Thymus (tissue), 11 donors: Measurements from ENCODE around the gene CELF5. TPM values are rescaled to one million over a fixed set of nuclear protein-coding genes. Genes with fewer than 3 reads are reported as not detected.

ENCODE experiments used
- DNase-seq, 9 donors: peaks; one replicate each; pipeline ENCODE4 v3.0.0-alpha.2; 2013; ENCODE audit warnings: low spot score in 9 of 9, low read depth in 6 of 9, missing footprints in 1 of 9
- H3K27ac ChIP-seq, 2 donors: one replicate each; pipeline ENCODE4 v1.5.1; 2013; ENCODE audit warnings: control low read depth in 1 of 2, low read depth in 1 of 2, low read length in 1 of 2, mild to moderate bottlenecking in 1 of 2, moderate library complexity in 1 of 2
- H3K27me3 ChIP-seq, 2 donors: one replicate each; pipeline ENCODE4 v1.5.1; 2013; ENCODE audit warnings: low read length in 1 of 2; ENCODE audit not compliant: control insufficient read depth in 2 of 2, insufficient read depth in 1 of 2
- H3K36me3 ChIP-seq, 2 donors: one replicate each; pipeline ENCODE4 v1.5.1; 2013; ENCODE audit warnings: low read length in 1 of 2, mild to moderate bottlenecking in 1 of 2, moderate library complexity in 1 of 2; ENCODE audit not compliant: control insufficient read depth in 2 of 2, insufficient read depth in 2 of 2
- H3K4me1 ChIP-seq, 2 donors: one replicate each; pipeline ENCODE4 v1.5.1; 2013; ENCODE audit warnings: low read length in 2 of 2; ENCODE audit not compliant: control insufficient read depth in 2 of 2, insufficient read depth in 2 of 2
- H3K4me3 ChIP-seq, 2 donors: one replicate each; pipeline ENCODE4 v1.5.1; 2013; ENCODE audit warnings: low read length in 2 of 2, control low read depth in 1 of 2, mild to moderate bottlenecking in 1 of 2
- H3K9me3 ChIP-seq, 2 donors: one replicate each; pipeline ENCODE4 v1.5.1; 2013; ENCODE audit warnings: low read length in 1 of 2, mild to moderate bottlenecking in 1 of 2; ENCODE audit not compliant: control insufficient read depth in 2 of 2, insufficient read depth in 1 of 2
- WGBS: extraction: QIAGEN DNeasy Blood & Tissue Kit; methylation state at CpG from one replicate; pipeline ENCODE4 v1.1.7; 2013; 5-methylcytosine and 5-hydroxymethylcytosine counted together
- polyA plus RNA-seq: library from polyadenylated mRNA; stranded (reverse); fragments of 200-250 nt; gene quantifications from one replicate; pipeline ENCODE4 v1.2.3, GENCODE V29; 2013
- total RNA-seq: library from RNA; stranded (reverse); fragments of 120-200 nt; gene quantifications from one replicate; pipeline ENCODE4 v1.2.4, GENCODE V29; 2013
- donor health status: healthy.

Gene CELF5
- total and polyA plus RNA-seq, 2 donors: 0.28 to 1.4 TPM

DNA sequence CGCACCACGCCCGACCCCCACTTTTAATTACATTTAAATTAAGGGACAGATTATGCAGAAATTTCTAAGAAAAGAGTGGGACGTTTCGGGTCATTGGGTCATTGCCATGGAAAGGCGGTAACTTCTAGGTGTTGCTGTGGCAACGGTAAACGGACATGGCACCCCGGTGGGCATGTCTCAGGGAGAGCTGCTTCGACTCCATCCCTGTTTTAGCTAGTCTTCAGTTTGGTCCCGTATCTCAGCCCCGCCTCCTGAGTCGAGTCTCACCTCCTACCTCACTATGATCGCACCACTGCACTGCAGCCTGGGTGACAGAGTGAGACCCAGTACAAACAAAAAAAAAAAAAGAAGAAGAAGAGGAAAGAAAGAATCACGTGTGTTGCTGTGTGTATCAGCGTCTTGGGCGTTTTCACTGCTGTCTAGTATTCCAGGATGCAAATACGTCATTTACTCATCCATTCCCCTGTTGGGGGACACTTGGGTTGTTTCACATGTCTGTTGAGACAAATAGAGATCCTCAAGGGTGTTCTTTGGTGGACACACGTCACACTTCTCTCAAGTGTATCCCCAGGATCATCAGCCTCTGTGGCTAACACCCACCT lies 41.7 kb downstream of the CELF5 start:
- Histone ChIP-seq H3K27me3 (peaks cover 17 to 38% of the 10 kb centered on the region in 2 donors), H3K4me1 (no peaks in the 10 kb centered on the region), H3K36me3 (no peaks in the 10 kb centered on the region), H3K4me3 (no peak overlapping the region), H3K9me3 (no peaks in the 10 kb centered on the region), H3K27ac (no peak overlapping the region)
- 92% methylated on average over 19 of the region's 19 CpGs for WGBS
- no peak for DNase-seq

DNA sequence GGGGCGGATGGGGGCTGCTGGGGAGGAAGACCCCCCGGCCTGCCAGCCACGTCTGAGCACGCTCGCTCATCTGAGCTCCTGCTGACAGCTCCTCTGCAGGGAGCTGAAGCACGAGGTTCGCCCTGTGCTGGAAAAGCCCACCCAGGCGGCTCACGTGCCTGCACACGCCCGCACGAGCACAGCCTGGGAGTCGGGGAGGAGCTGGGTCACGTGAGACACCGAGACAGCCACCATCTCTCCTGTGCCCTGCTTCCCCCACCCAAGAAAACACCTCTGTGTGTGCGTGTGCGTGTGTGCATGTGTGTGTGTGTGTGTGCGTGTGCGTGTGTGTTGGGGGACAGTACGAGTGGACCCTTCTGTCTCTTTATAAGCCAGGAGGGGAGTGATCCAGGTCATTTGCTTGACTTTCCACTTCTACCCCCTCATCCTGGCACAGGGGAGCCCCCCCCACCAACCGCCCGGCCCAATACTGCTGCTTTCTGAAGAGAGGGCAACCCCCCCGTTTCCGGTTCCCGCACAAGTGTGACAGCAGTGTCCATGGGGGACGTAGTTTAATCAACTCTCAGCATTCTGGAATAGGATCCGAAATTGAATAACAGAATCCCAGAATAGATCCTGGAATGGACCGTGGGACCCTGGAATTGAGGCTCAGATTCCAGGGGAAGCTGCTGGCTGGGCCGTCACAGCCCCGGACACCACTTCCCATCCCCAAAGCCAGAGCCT lies 42.5 kb downstream of the CELF5 start:
- Histone ChIP-seq H3K27me3 (peaks cover 25 to 46% of the 10 kb centered on the region in 2 donors), H3K4me3 (no peak overlapping the region), H3K9me3 (no peaks in the 10 kb centered on the region), H3K36me3 (no peaks in the 10 kb centered on the region), H3K4me1 (no peaks in the 10 kb centered on the region), H3K27ac (no peak overlapping the region)
- WGBS: 69% methylated on average over 30 of the region's 30 CpGs
- DNase-seq: no peak

DNA sequence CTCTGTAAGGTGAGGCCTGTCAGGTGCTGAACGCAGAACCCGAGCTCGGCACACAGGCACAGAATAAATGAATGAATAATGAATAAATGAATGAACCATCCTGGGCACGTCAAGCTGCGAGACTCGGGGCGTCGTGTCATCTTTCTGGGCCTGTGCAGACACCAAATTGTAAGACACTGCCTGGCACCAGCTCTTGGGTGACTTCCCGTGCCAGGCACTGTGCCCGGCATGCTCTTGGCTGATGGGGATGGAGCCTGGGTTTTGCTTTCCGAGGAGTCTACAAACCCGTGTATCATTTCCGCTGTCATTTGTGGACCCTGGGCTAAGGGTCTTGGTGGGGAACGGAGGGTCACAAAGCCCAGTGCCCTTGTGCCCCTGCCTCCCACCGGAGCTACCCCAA lies 43.9 kb downstream of the CELF5 start:
- Histone ChIP-seq H3K27me3 (peaks cover 32 to 59% of the 10 kb centered on the region in 2 donors), H3K27ac (no peak overlapping the region), H3K9me3 (peaks cover 0 to 3% of the 10 kb centered on the region in 2 donors), H3K4me3 (no peak overlapping the region), H3K4me1 (no peaks in the 10 kb centered on the region), H3K36me3 (no peaks in the 10 kb centered on the region)
- no peak for DNase-seq
- 90% methylated on average over 15 of the region's 15 CpGs for WGBS

DNA sequence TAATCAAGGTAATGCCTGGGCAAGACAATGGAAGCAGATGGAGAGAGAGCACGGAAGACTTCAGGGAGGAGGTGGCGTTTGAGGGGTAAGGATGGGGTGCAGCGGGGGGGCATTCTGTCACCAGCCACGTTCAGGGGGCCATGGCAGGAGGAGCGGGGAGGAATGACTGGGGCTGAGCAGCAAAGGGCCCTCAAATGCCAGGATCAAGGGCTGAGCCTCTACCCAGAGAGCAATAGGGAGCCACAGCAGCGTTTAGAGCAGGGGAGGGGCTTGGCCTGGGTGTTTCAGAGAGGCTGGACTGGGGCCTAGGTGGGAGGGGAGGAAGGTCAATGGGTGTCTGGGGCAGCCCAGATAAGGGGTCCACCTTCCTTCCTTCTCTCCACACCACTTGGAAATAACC lies 44.3 kb downstream of the CELF5 start:
- Histone ChIP-seq H3K4me3 (no peak overlapping the region), H3K4me1 (no peaks in the 10 kb centered on the region), H3K9me3 (peaks cover 0 to 3% of the 10 kb centered on the region in 2 donors), H3K27me3 (peaks cover 33 to 64% of the 10 kb centered on the region in 2 donors), H3K27ac (no peak overlapping the region), H3K36me3 (no peaks in the 10 kb centered on the region)
- DNase-seq: no peak
- 74% methylated on average over 6 of the region's 6 CpGs for WGBS

DNA sequence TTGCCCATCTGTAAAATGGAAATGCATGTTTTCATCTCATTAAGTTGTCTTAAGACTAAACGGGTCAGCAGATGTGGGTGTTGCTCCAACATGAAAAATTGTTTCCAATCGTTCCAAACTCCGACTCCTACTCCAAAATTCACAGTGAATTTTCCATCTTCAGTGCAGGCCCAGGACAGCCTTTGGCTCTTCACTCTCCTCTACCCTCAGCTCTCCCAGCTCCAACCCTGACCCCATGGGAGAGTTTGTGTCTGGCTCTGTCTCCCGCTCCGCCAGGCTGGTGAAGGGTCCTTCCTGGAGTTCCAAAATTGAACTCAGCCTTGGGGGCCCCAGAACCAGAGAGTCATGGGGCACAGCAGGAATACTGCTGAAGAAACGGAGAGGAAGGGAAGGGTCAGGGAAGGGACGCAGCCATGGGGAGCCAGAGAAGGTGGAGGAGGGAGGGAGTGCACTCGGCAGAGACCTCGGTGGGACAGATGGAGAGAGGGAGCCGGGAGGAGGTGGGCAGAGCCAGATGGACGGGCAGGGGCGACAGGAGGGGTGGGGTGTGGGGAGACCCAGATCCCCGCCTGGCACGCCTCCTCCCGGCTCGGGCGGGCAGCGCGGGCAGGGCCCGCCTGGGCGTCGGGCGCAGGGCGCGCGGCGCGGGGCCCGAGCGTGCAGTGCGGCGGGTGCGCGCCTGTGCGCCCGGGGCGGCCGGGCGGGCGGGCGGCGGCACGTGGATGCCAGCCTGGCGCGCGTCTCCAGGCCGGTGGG lies 45.6 kb downstream of the CELF5 start:
- no peak for DNase-seq
- H3K36me3 ChIP-seq: no peaks in the 10 kb centered on the region
- H3K4me3 ChIP-seq: no peak overlapping the region
- peaks cover 1 to 3% of the 10 kb centered on the region in 2 donors for H3K9me3 ChIP-seq
- WGBS: 12% methylated on average over 47 of the region's 47 CpGs
- H3K27ac ChIP-seq: no peak overlapping the region
- H3K4me1 ChIP-seq: peaks cover 6 to 7% of the 10 kb centered on the region in 2 donors
- H3K27me3 ChIP-seq: peaks cover 37 to 77% of the 10 kb centered on the region in 2 donors

DNA sequence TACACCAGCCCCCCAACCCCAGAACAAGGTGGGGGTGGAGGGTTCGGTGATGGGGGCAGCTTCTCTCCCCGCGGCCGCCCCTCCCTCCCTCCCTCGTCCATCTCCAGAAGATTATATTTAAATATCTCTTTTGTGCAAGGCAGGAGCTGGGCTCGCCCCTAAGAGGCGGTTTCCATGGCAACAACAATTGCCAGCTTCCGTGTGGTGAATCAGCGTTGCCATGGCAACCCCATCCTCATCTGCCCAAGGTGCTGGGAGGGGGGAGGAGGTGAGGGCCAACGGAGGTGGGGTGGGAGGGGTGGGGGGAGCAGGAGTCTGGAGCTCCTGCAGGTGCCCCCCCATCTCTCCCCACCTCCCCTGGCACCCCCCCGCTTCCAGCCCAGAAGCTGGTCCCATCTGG lies 46.4 kb downstream of the CELF5 start:
- Histone ChIP-seq H3K27ac (no peak overlapping the region), H3K4me3 (no peak overlapping the region), H3K9me3 (peaks cover 1 to 8% of the 10 kb centered on the region in 2 donors), H3K36me3 (no peaks in the 10 kb centered on the region), H3K27me3 (peaks cover 37 to 84% of the 10 kb centered on the region in 2 donors), H3K4me1 (peaks cover 7 to 13% of the 10 kb centered on the region in 2 donors)
- peak in 2 of 9 donors; percentile 26 to 50 for DNase-seq
- WGBS: 26% methylated on average over 11 of the region's 11 CpGs

DNA sequence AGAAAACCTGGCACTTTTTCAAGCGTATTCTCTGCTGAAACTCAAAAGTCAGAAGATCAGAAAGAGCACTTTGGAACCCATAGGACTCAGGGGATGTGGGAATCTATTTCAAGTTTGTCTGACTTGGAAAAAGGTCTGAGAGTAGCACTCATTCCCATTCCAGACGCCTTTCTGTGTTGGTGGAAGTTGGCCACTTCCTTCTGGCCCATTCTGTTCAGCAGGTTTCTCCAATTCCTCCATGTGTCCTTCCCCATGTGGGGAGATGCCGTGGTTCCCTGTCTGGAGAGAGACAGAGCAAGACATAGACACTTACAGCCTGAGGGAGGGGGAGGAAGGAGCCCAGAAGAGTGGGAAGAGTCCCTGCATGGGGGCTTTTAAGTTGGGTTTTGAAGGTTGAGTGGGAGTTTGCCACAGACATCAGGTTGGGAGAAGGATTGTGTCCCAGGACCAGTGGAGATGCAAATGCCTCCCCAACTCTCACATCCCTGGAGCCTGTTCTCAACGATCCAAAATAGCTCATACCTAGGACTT lies 48.0 kb downstream of the CELF5 start:
- WGBS: 68% methylated on average over 4 of the region's 4 CpGs
- Histone ChIP-seq H3K27me3 (peaks cover 37 to 83% of the 10 kb centered on the region in 2 donors), H3K27ac (no peak overlapping the region), H3K4me3 (no peak overlapping the region), H3K36me3 (no peaks in the 10 kb centered on the region), H3K9me3 (peaks cover 1 to 8% of the 10 kb centered on the region in 2 donors), H3K4me1 (peaks cover 7 to 13% of the 10 kb centered on the region in 2 donors)
- DNase-seq: no peak

DNA sequence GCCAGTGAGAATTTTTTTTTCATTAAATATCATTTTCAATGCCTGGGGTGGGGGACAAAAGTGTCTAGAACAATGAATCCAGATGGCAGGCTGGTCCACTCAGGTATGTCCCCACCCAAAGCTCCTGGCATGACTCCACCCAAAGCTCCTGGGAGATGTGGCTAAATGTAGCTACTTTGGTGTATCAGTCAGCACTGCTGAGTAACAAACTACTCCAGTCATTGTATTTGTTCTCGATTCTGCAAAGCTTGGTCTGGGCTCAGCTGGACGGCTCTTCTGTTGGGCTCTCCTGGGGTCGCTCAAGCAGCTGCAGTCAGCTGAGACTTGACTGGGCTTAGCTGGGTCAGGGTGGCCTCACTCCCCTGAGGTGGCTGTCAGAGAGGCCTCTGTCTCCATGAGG lies 48.5 kb downstream of the CELF5 start:
- H3K36me3 ChIP-seq: no peaks in the 10 kb centered on the region
- no peak for DNase-seq
- peaks cover 7 to 13% of the 10 kb centered on the region in 2 donors for H3K4me1 ChIP-seq
- H3K27me3 ChIP-seq: peaks cover 37 to 84% of the 10 kb centered on the region in 2 donors
- H3K4me3 ChIP-seq: no peak overlapping the region
- H3K27ac ChIP-seq: no peak overlapping the region
- WGBS: 97% methylated on average over 3 of the region's 3 CpGs
- H3K9me3 ChIP-seq: peaks cover 1 to 8% of the 10 kb centered on the region in 2 donors
